ENCODE measurements around the gene TNFRSF6B. TPM values are rescaled to one million over a fixed set of nuclear protein-coding genes. Genes with fewer than 3 reads are reported as not detected.

TNFRSF6B gene
- total and polyA plus RNA-seq, 8 donors, result 0.31 to 31.0 (median 2.1) TPM

- H3K9me3 ChIP-seq, result no peaks in the 10 kb centered on the region
- intact Hi-C loops (cut with DNase I), result no loop called here
- H3K4me1 ChIP-seq, result peaks cover 0 to 7% (median 0%) of the 10 kb centered on the region in 3 donors
- ATAC-seq (peak; percentile 4 to 19 (median 7)), DNase-seq (peak in 3 of 6 donors; percentile 40 to 69 (median 65)), FAIRE-seq (no peak)
- no peaks in the 10 kb centered on the region for H3K36me3 ChIP-seq
- 1 to 2% methylated on average over 40 to 90 of the region's 91 CpGs for WGBS, 2 donors
- H3K27ac ChIP-seq, result peak overlapping the region in 1 of 4 donors; percentile 10
- peak overlapping the region; percentile 44 to 67 (median 52) for H3K4me3 ChIP-seq
- no peak for TF ChIP-seq CTCF (IDR thresholded peaks at IDR 0.05)
- no peaks in the 10 kb centered on the region for H3K27me3 ChIP-seq
Measured at GRCh38 chr20:63652192-63652980, 44.1 kb upstream of the TNFRSF6B start.

- 1 to 2% methylated on average over 37 to 66 of the region's 73 CpGs for WGBS, 2 donors
- no peak for TF ChIP-seq CTCF (IDR thresholded peaks at IDR 0.05)
- Histone ChIP-seq H3K9me3 (no peaks in the 10 kb centered on the region), H3K36me3 (no peaks in the 10 kb centered on the region), H3K27ac (no peak within 1 kb of the TSS), H3K4me1 (peaks cover 0 to 12% (median 0%) of the 10 kb centered on the region in 3 donors), H3K4me3 (peak within 1 kb of the TSS; percentile 44 to 67 (median 52)), H3K27me3 (no peaks in the 10 kb centered on the region)
- FAIRE-seq (no peak), ATAC-seq (peak; percentile 74 to 82 (median 80)), DNase-seq (peak; percentile 86 to 96 (median 90))
- intact Hi-C loops (cut with DNase I), result no loop called here
Measured at GRCh38 chr20:63653041-63653973, 43.1 kb upstream of the TNFRSF6B start, which contains the start of gene STMN3. STMN3 (minus strand) TSS chr20:63653424; CDS start chr20:63653345, 79 bp downstream.

- TF ChIP-seq CTCF (IDR thresholded peaks at IDR 0.05), result no peak
- no peak for FAIRE-seq
- DNase-seq, result no peak
- peak overlapping the region in 1 of 4 donors; percentile 67 for H3K4me3 ChIP-seq
- no peaks in the 10 kb centered on the region for H3K36me3 ChIP-seq
- intact Hi-C loops (cut with DNase I), result no loop called here
- no peaks in the 10 kb centered on the region for H3K9me3 ChIP-seq
- peaks cover 0 to 14% (median under 1%) of the 10 kb centered on the region in 3 donors for H3K4me1 ChIP-seq
- no peaks in the 10 kb centered on the region for H3K27me3 ChIP-seq
- ATAC-seq, result no peak
- no peak overlapping the region for H3K27ac ChIP-seq
- 61% methylated on average over 15 of the region's 15 CpGs for WGBS, 2 donors
Measured at GRCh38 chr20:63653974-63654668, 42.3 kb upstream of the TNFRSF6B start.

GRCh38 chr20:63655249-63655648 is 41.2 kb upstream of the TNFRSF6B start:
- DNase-seq (no peak), ATAC-seq (no peak), FAIRE-seq (no peak)
- no peak for TF ChIP-seq CTCF (IDR thresholded peaks at IDR 0.05)
- WGBS, 2 donors, result 70 to 83% methylated on average over 4 of the region's 4 CpGs
- H3K4me1 ChIP-seq, result peaks cover 3 to 20% (median 4%) of the 10 kb centered on the region in 3 donors
- no peaks in the 10 kb centered on the region for H3K36me3 ChIP-seq
- H3K9me3 ChIP-seq, result no peaks in the 10 kb centered on the region
- intact Hi-C loops (cut with DNase I), result no loop called here
- H3K27ac ChIP-seq, result no peak overlapping the region
- H3K27me3 ChIP-seq, result no peaks in the 10 kb centered on the region
- no peak overlapping the region for H3K4me3 ChIP-seq

Measured in pancreas (tissue), 10 donors.